Stomach (tissue), 4 donors: ENCODE data around the gene WIPF1.

Source experiments
- CTCF ChIP-seq, 7 experiments: fragments of 450-650 bp in 4 of 7; fragments of 200-600 bp in 3 of 7; sonication (generic) in 3 of 7; IDR thresholded peaks; one replicate each; pipeline ENCODE4 v1.5.1; 2016 to 2019; ENCODE audit warnings: antibody characterized with exemption in 7 of 7, control low read depth in 2 of 7, mild to moderate bottlenecking in 1 of 7
- EP300 ChIP-seq: sonication (generic); formaldehyde crosslinking; IDR thresholded peaks from one replicate; pipeline ENCODE4 v1.6.1; 2017; ENCODE audit warnings: antibody characterized with exemption
- POLR2A ChIP-seq, 4 donors: fragments of 450-650 bp; IDR thresholded peaks; one replicate each; pipeline ENCODE4 v1.6.1; 2016; ENCODE audit warnings: antibody characterized with exemption in 4 of 4, control low read depth in 2 of 4, mild to moderate bottlenecking in 1 of 4, moderate library complexity in 1 of 4

- no peak for TF ChIP-seq CTCF (IDR thresholded peaks at IDR 0.05)
- no peak for TF ChIP-seq EP300
- TF ChIP-seq POLR2A (IDR thresholded peaks at IDR 0.05) = no peak
Measured at GRCh38 chr2:174594456-174594855, 3.1 kb downstream of the WIPF1 start.
